ENCODE results near the gene CCNB2. TPM values are rescaled to one million over a fixed set of nuclear protein-coding genes. Genes with fewer than 3 reads are reported as not detected.

Gene CCNB2
- total and polyA plus RNA-seq, 7 donors, result 0.12 to 0.25 (median 0.17) TPM; not detected in 2

GRCh38 chr15:59166166-59166565 lies 61.2 kb downstream of the CCNB2 start:
- TF ChIP-seq CTCF (IDR thresholded peaks at IDR 0.05), result no peak
- ATAC-seq, result no peak
- DNase-seq, result no peak
- 69 to 70% (median 70%) methylated on average over 4 of the region's 4 CpGs for WGBS, 3 donors
- no peak overlapping the region for H3K4me3 ChIP-seq
- H3K4me1 ChIP-seq, result no peaks in the 10 kb centered on the region
- intact Hi-C loops (cut with DNase I), result no loop called here
- no peaks in the 10 kb centered on the region for H3K9me3 ChIP-seq
- H3K27ac ChIP-seq, result no peak overlapping the region
- peaks cover 0 to 35% of the 10 kb centered on the region in 2 donors for H3K36me3 ChIP-seq (ENCODE audit: insufficient read depth in 1 of 2, low read depth in 1 of 2)
- H3K27me3 ChIP-seq (ENCODE audit: insufficient read depth in 3 of 3, low read length in 2 of 3), result no peaks in the 10 kb centered on the region

- no peaks in the 10 kb centered on the region for H3K4me1 ChIP-seq
- TF ChIP-seq CTCF (IDR thresholded peaks at IDR 0.05), result no peak
- WGBS, 3 donors, result 82 to 86% (median 84%) methylated on average over 11 of the region's 11 CpGs
- H3K27me3 ChIP-seq (ENCODE audit: insufficient read depth in 3 of 3, low read length in 2 of 3), result no peaks in the 10 kb centered on the region
- H3K9me3 ChIP-seq, result no peaks in the 10 kb centered on the region
- no peak overlapping the region for H3K4me3 ChIP-seq
- intact Hi-C loops (cut with DNase I), result no loop called here
- H3K36me3 ChIP-seq (ENCODE audit: insufficient read depth in 1 of 2, low read depth in 1 of 2), result peaks cover 0 to 35% of the 10 kb centered on the region in 2 donors
- ATAC-seq (no peak), DNase-seq (no peak)
- no peak overlapping the region for H3K27ac ChIP-seq
Measured at GRCh38 chr15:59166601-59167265, 61.8 kb downstream of the CCNB2 start.

- 88 to 91% (median 90%) methylated on average over 7 of the region's 7 CpGs for WGBS, 3 donors
- no peaks in the 10 kb centered on the region for H3K4me1 ChIP-seq
- intact Hi-C loops (cut with DNase I), result no loop called here
- TF ChIP-seq CTCF (IDR thresholded peaks at IDR 0.05), result no peak
- H3K4me3 ChIP-seq, result no peak overlapping the region
- no peaks in the 10 kb centered on the region for H3K27me3 ChIP-seq (ENCODE audit: insufficient read depth in 3 of 3, low read length in 2 of 3)
- H3K36me3 ChIP-seq (ENCODE audit: insufficient read depth in 1 of 2, low read depth in 1 of 2), result peaks cover 0 to 27% of the 10 kb centered on the region in 2 donors
- no peak for ATAC-seq
- no peaks in the 10 kb centered on the region for H3K9me3 ChIP-seq
- DNase-seq, result no peak
- no peak overlapping the region for H3K27ac ChIP-seq
Measured at GRCh38 chr15:59168536-59168935, 63.6 kb downstream of the CCNB2 start.

GRCh38 chr15:59169251-59169708 lies 64.3 kb downstream of the CCNB2 start:
- DNase-seq (no peak), ATAC-seq (peak in 2 of 4 donors; percentile 41 to 55)
- Histone ChIP-seq H3K4me3 (no peak overlapping the region), H3K9me3 (no peaks in the 10 kb centered on the region), H3K27ac (peak overlapping the region; percentile 47), H3K27me3 (ENCODE audit: insufficient read depth in 3 of 3, low read length in 2 of 3) (no peaks in the 10 kb centered on the region), H3K36me3 (ENCODE audit: insufficient read depth in 1 of 2, low read depth in 1 of 2) (peaks cover 0 to 32% of the 10 kb centered on the region in 2 donors), H3K4me1 (no peaks in the 10 kb centered on the region)
- intact Hi-C loops (cut with DNase I), result no loop called here
- WGBS, 3 donors, result 82 to 86% (median 83%) methylated on average over 3 of the region's 3 CpGs
- no peak for TF ChIP-seq CTCF (IDR thresholded peaks at IDR 0.05)
